BE2C (cell line): ENCODE results near the gene MAGEB1. TPM values are rescaled to one million over a fixed set of nuclear protein-coding genes. Genes with fewer than 3 reads are reported as not detected.

ENCODE experiments used
- DNase-seq: peaks from one replicate; pipeline ENCODE4 v3.0.0-alpha.2; 2020
- H3K27me3 ChIP-seq: fragments of 250-450 bp; sonication (Bioruptor Pico); 2 replicates; pipeline ENCODE4 v1.5.1; 2020; ENCODE audit warnings: mild to moderate bottlenecking
- H3K36me3 ChIP-seq: fragments of 250-450 bp; sonication (Bioruptor Pico); 2 replicates; pipeline ENCODE4 v1.5.1; 2020; ENCODE audit warnings: mild to moderate bottlenecking
- H3K4me1 ChIP-seq: fragments of 250-450 bp; sonication (Bioruptor Pico); 2 replicates; pipeline ENCODE4 v1.5.1; 2020
- H3K4me3 ChIP-seq: 2 replicates; pipeline ENCODE4 v1.5.1; 2011; ENCODE audit warnings: low read depth, low read length
- H3K9me3 ChIP-seq: fragments of 250-450 bp; sonication (Bioruptor Pico); 2 replicates; pipeline ENCODE4 v1.5.1; 2020
- polyA plus RNA-seq: library from polyadenylated mRNA; unstranded; fragments of >200 nt; gene quantifications from one replicate; pipeline ENCODE4 v1.2.1, GENCODE V29; 2012; ENCODE audit warnings: low read depth, missing spikeins; ENCODE audit not compliant: insufficient read length, insufficient read depth
- TF ChIP-seq, protein P1 (sequence below): IDR thresholded peaks from 2 replicates; pipeline ENCODE4 v1.5.1; 2012; ENCODE audit warnings: mild to moderate bottlenecking, low read depth, low read length

MAGEB1 gene, protein sequence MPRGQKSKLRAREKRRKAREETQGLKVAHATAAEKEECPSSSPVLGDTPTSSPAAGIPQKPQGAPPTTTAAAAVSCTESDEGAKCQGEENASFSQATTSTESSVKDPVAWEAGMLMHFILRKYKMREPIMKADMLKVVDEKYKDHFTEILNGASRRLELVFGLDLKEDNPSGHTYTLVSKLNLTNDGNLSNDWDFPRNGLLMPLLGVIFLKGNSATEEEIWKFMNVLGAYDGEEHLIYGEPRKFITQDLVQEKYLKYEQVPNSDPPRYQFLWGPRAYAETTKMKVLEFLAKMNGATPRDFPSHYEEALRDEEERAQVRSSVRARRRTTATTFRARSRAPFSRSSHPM
- polyA plus RNA-seq = not detected

GRCh38 chrX:30246769-30247489 lies at the start of gene MAGEB1:
MAGEB1 (plus strand) TSS chrX:30247146; CDS start chrX:30250494, 3,348 bp downstream.
- DNase-seq = no peak
- Histone ChIP-seq H3K27me3 (no peaks in the 10 kb centered on the region), H3K4me3 (no peak within 1 kb of the TSS), H3K4me1 (no peaks in the 10 kb centered on the region), H3K9me3 (no peaks in the 10 kb centered on the region), H3K36me3 (no peaks in the 10 kb centered on the region)
- TF ChIP-seq, protein P1, sequence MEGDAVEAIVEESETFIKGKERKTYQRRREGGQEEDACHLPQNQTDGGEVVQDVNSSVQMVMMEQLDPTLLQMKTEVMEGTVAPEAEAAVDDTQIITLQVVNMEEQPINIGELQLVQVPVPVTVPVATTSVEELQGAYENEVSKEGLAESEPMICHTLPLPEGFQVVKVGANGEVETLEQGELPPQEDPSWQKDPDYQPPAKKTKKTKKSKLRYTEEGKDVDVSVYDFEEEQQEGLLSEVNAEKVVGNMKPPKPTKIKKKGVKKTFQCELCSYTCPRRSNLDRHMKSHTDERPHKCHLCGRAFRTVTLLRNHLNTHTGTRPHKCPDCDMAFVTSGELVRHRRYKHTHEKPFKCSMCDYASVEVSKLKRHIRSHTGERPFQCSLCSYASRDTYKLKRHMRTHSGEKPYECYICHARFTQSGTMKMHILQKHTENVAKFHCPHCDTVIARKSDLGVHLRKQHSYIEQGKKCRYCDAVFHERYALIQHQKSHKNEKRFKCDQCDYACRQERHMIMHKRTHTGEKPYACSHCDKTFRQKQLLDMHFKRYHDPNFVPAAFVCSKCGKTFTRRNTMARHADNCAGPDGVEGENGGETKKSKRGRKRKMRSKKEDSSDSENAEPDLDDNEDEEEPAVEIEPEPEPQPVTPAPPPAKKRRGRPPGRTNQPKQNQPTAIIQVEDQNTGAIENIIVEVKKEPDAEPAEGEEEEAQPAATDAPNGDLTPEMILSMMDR = no peak

GRCh38 chrX:30212172-30212571 lies 34.8 kb upstream of the MAGEB1 start:
- no peaks in the 10 kb centered on the region for H3K36me3 ChIP-seq
- H3K27me3 ChIP-seq = no peaks in the 10 kb centered on the region
- H3K4me1 ChIP-seq = no peaks in the 10 kb centered on the region
- DNase-seq = no peak
- TF ChIP-seq, protein P1 = no peak
- no peak overlapping the region for H3K4me3 ChIP-seq
- H3K9me3 ChIP-seq = no peaks in the 10 kb centered on the region

- H3K4me1 ChIP-seq = no peaks in the 10 kb centered on the region
- H3K36me3 ChIP-seq = no peaks in the 10 kb centered on the region
- no peaks in the 10 kb centered on the region for H3K27me3 ChIP-seq
- DNase-seq = peak; percentile 3
- H3K4me3 ChIP-seq = no peak within 1 kb of the TSS
- TF ChIP-seq, protein P1 = no peak
- H3K9me3 ChIP-seq = no peaks in the 10 kb centered on the region
Measured at GRCh38 chrX:30215357-30215843, 31.5 kb upstream of the MAGEB1 start, which contains the start of gene MAGEB2. MAGEB2 (plus strand) TSS chrX:30215563; CDS start chrX:30218581, 3,018 bp downstream.

GRCh38 chrX:30217465-30217864 lies 29.5 kb upstream of the MAGEB1 start:
- DNase-seq = no peak
- TF ChIP-seq, protein P1 = no peak

GRCh38 chrX:30219372-30219771 lies 27.6 kb upstream of the MAGEB1 start:
- H3K27me3 ChIP-seq = no peaks in the 10 kb centered on the region
- no peak for DNase-seq
- H3K9me3 ChIP-seq = no peaks in the 10 kb centered on the region
- TF ChIP-seq, protein P1 = no peak
- H3K36me3 ChIP-seq = no peaks in the 10 kb centered on the region
- H3K4me3 ChIP-seq = no peak overlapping the region
- no peaks in the 10 kb centered on the region for H3K4me1 ChIP-seq

More at GRCh38 chrX:30217465-30217864, 29.5 kb upstream of the MAGEB1 start:
- Histone ChIP-seq H3K4me1 (no peaks in the 10 kb centered on the region), H3K9me3 (no peaks in the 10 kb centered on the region), H3K27me3 (no peaks in the 10 kb centered on the region), H3K36me3 (no peaks in the 10 kb centered on the region), H3K4me3 (no peak overlapping the region)
